GM13976 (cell line): Measurements from ENCODE around the gene KRT3.
"Not testable (repeated sequence)": the region's sequence is repeated elsewhere in the genome, so short reads cannot be mapped to it uniquely, and the experiment has no call there.

ENCODE experiments used
- DNase-seq: peaks from one replicate; pipeline ENCODE4 v3.0.0; 2012; ENCODE audit warnings: low spot score
- CTCF ChIP-seq: IDR thresholded peaks from 2 replicates; pipeline ENCODE4 v1.5.1; 2012; ENCODE audit warnings: borderline replicate concordance, mild to moderate bottlenecking; ENCODE audit not compliant: insufficient read depth; ENCODE audit errors: extremely low read depth, missing control alignments, control extremely low read depth
- in situ Hi-C: fragments of 300-500 bp; cut with MboI; formaldehyde crosslinking; loops from one replicate; pipeline ENCODE4 v1.12.0; 2022; ENCODE audit warnings: low sequenced_read_pairs, mixed read lengths, inconsistent platforms; ENCODE audit not compliant: unreplicated experiment

KRT3 gene

GRCh38 chr12:52763036-52763659 lies 32.8 kb downstream of the KRT3 start:
- no peak for DNase-seq
- in situ Hi-C loops, result no loop called here
- TF ChIP-seq CTCF, result no peak

- TF ChIP-seq CTCF, result no peak
- in situ Hi-C loops, result no loop called here
Measured at GRCh38 chr12:52761802-52762201, 34.1 kb downstream of the KRT3 start.

GRCh38 chr12:52761218-52761617 lies 34.7 kb downstream of the KRT3 start:
- DNase-seq, in situ Hi-C loops: not testable (repeated sequence)

More at GRCh38 chr12:52761802-52762201, 34.1 kb downstream of the KRT3 start:
- DNase-seq, result no peak

GRCh38 chr12:52760623-52761022 lies 35.3 kb downstream of the KRT3 start:
- DNase-seq, result no peak
- TF ChIP-seq CTCF, result no peak
- in situ Hi-C loops, result no loop called here

GRCh38 chr12:52759695-52760094 lies 36.2 kb downstream of the KRT3 start:
- no peak for TF ChIP-seq CTCF
- in situ Hi-C loops, result no loop called here
- DNase-seq, result no peak

GRCh38 chr12:52759218-52759617 lies 36.7 kb downstream of the KRT3 start:
- TF ChIP-seq CTCF, result no peak

GRCh38 chr12:52757449-52758176 lies 38.3 kb downstream of the KRT3 start:
- no peak for TF ChIP-seq CTCF
- in situ Hi-C loops, result no loop called here
- no peak for DNase-seq

More at GRCh38 chr12:52759218-52759617, 36.7 kb downstream of the KRT3 start:
- in situ Hi-C loops, result no loop called here
- no peak for DNase-seq
